ENCODE measurements around the gene NTN1.

DNA sequence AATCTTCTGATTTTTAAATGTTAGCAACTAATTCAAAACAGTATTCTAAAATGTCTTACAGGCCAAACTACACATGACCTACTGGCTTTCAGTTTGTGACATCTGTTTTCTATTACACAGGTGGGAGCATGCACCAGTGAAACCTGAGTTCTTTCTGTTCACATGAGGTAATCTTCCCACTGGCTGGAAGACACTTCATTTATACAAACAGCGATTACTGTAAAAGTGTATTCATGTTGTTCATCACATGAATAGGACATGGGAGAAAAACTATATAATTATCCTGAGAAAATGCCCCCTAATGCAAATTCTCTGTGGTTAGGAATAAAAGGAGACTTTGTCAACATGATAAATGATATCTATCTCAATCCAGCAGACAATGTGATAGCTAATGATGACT lies 44.7 kb upstream of the NTN1 start:
- no peak for TF ChIP-seq NFE2L2 (IDR thresholded peaks at IDR 0.05; ENCODE audit: low read depth, low read length)
- TF ChIP-seq, protein P1, sequence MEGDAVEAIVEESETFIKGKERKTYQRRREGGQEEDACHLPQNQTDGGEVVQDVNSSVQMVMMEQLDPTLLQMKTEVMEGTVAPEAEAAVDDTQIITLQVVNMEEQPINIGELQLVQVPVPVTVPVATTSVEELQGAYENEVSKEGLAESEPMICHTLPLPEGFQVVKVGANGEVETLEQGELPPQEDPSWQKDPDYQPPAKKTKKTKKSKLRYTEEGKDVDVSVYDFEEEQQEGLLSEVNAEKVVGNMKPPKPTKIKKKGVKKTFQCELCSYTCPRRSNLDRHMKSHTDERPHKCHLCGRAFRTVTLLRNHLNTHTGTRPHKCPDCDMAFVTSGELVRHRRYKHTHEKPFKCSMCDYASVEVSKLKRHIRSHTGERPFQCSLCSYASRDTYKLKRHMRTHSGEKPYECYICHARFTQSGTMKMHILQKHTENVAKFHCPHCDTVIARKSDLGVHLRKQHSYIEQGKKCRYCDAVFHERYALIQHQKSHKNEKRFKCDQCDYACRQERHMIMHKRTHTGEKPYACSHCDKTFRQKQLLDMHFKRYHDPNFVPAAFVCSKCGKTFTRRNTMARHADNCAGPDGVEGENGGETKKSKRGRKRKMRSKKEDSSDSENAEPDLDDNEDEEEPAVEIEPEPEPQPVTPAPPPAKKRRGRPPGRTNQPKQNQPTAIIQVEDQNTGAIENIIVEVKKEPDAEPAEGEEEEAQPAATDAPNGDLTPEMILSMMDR (conservative IDR thresholded peaks at IDR 0.05; ENCODE audit: low read depth, low read length) = no peak
- TF ChIP-seq POLR2A (IDR thresholded peaks at IDR 0.05; ENCODE audit: low read depth, low read length) = no peak
- no peak for TF ChIP-seq RAD21 (IDR thresholded peaks at IDR 0.05; ENCODE audit: low read length)
- TF ChIP-seq RFX5 (IDR thresholded peaks at IDR 0.05; ENCODE audit: low read depth, low read length) = no peak
- TF ChIP-seq ELK1 (IDR thresholded peaks at IDR 0.05; ENCODE audit: borderline replicate concordance, low read depth, low read length) = no peak
- no peak for TF ChIP-seq CHD1 (IDR thresholded peaks at IDR 0.05; ENCODE audit: low read depth, low read length)
- TF ChIP-seq RCOR1 (IDR thresholded peaks at IDR 0.05; ENCODE audit: insufficient replicate concordance, low read length) = no peak
- TF ChIP-seq, protein P2, sequence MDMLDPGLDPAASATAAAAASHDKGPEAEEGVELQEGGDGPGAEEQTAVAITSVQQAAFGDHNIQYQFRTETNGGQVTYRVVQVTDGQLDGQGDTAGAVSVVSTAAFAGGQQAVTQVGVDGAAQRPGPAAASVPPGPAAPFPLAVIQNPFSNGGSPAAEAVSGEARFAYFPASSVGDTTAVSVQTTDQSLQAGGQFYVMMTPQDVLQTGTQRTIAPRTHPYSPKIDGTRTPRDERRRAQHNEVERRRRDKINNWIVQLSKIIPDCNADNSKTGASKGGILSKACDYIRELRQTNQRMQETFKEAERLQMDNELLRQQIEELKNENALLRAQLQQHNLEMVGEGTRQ (IDR thresholded peaks at IDR 0.05; ENCODE audit: low read depth, low read length) = no peak
- no peak for TF ChIP-seq FOS (IDR thresholded peaks at IDR 0.05; ENCODE audit: low read depth, low read length)
- no peak for TF ChIP-seq MAFK (IDR thresholded peaks at IDR 0.05; ENCODE audit: low read depth, low read length)
- TF ChIP-seq MAZ (IDR thresholded peaks at IDR 0.05; ENCODE audit: borderline replicate concordance, low read depth, low read length) = no peak
- no peak for TF ChIP-seq CEBPB (IDR thresholded peaks at IDR 0.05; ENCODE audit: low read depth, low read length)
- TF ChIP-seq SMC3 (IDR thresholded peaks at IDR 0.05; ENCODE audit: low read depth, low read length) = no peak
